ENCODE results near the gene RIPOR3. TPM values are rescaled to one million over a fixed set of nuclear protein-coding genes. Genes with fewer than 3 reads are reported as not detected.
A peak's percentile ranks its signal among the peaks of the same experiment; 100 is the strongest.

RIPOR3 gene
- total RNA-seq, 2 donors from 2014 or later = 0.46 to 1.4 TPM

DNA sequence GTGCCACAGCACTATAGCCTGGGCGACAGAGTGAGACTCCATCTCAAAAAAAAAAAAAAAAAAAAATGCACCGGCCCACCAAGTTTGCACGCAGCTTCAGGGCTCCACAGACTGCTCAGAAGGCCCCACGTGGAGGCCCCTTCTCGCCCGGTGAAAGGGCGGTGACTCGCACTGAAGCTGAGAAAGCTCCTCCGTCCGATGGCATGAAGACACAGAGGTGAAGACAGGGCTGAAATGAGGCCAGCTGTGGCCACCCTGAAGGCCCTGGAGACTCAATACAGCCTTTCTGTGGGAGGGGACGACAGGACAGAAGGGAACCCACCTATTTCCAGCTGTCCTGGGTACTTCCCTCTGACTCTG, 97.1 kb downstream of the RIPOR3 start:
- H3K9me3 Mint-ChIP-seq = peaks cover 1% of the 10 kb centered on the region
- H3K4me3 Mint-ChIP-seq = no peak overlapping the region
- TF ChIP-seq, protein P1, sequence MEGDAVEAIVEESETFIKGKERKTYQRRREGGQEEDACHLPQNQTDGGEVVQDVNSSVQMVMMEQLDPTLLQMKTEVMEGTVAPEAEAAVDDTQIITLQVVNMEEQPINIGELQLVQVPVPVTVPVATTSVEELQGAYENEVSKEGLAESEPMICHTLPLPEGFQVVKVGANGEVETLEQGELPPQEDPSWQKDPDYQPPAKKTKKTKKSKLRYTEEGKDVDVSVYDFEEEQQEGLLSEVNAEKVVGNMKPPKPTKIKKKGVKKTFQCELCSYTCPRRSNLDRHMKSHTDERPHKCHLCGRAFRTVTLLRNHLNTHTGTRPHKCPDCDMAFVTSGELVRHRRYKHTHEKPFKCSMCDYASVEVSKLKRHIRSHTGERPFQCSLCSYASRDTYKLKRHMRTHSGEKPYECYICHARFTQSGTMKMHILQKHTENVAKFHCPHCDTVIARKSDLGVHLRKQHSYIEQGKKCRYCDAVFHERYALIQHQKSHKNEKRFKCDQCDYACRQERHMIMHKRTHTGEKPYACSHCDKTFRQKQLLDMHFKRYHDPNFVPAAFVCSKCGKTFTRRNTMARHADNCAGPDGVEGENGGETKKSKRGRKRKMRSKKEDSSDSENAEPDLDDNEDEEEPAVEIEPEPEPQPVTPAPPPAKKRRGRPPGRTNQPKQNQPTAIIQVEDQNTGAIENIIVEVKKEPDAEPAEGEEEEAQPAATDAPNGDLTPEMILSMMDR (conservative IDR thresholded peaks at IDR 0.05) = no peak
- Histone ChIP-seq H3K9me3 (ENCODE audit: control insufficient read depth, low read length) (no peaks in the 10 kb centered on the region), H3K4me1 (ENCODE audit: control insufficient read depth, insufficient read depth, low read length) (no peaks in the 10 kb centered on the region), H3K36me3 (ENCODE audit: control insufficient read depth, insufficient read depth, low read length) (no peaks in the 10 kb centered on the region), H3K4me3 (ENCODE audit: low read length) (no peak overlapping the region), H3K27me3 (ENCODE audit: control insufficient read depth, insufficient read depth, low read length, poor library complexity, severe bottlenecking) (no peaks in the 10 kb centered on the region), H3K9ac (ENCODE audit: extremely low read depth, low read length, poor library complexity, severe bottlenecking) (no peak overlapping the region), H3K27ac (ENCODE audit: low read depth, low read length) (no peak overlapping the region)
- peaks cover 5% of the 10 kb centered on the region for H3K36me3 Mint-ChIP-seq (ENCODE audit: low read depth)
- DNase-seq = no peak
- WGBS, 2 experiments (ENCODE audit: insufficient coverage in 1 of 2, insufficient read length in 1 of 2) = 83 to 95% methylated on average over 9 to 11 of the region's 11 CpGs
- H3K27ac Mint-ChIP-seq = no peak overlapping the region
- peaks cover 4% of the 10 kb centered on the region for H3K4me1 Mint-ChIP-seq
- peaks cover 4% of the 10 kb centered on the region for H3K27me3 Mint-ChIP-seq (ENCODE audit: insufficient read depth)

DNA sequence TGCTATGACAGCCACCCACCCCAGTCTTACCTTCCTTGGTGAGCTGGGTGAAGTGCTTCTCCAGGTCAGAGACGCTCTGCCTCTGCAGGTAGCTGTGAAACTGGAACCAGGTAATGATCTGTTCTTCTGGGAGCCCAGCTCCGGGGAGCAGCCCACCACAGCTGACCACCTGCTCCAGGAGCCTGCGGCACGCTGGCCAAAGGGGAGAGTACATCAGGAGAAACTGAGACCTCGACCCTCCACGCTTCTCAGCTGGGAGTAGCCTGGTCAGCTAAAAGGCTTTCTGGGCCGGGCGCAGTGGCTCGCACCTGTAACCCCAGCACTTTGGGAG, 98.4 kb downstream of the RIPOR3 start:
- H3K4me3 ChIP-seq (ENCODE audit: low read length) = no peak overlapping the region
- H3K9ac ChIP-seq (ENCODE audit: extremely low read depth, low read length, poor library complexity, severe bottlenecking) = no peak overlapping the region
- peaks cover 10% of the 10 kb centered on the region for H3K36me3 Mint-ChIP-seq (ENCODE audit: low read depth)
- H3K4me3 Mint-ChIP-seq = no peak overlapping the region
- TF ChIP-seq, protein P1 (conservative IDR thresholded peaks at IDR 0.05) = no peak
- no peak overlapping the region for H3K27ac ChIP-seq (ENCODE audit: low read depth, low read length)
- no peaks in the 10 kb centered on the region for H3K4me1 ChIP-seq (ENCODE audit: control insufficient read depth, insufficient read depth, low read length)
- H3K27ac Mint-ChIP-seq = no peak overlapping the region
- DNase-seq = peak; percentile 39
- 92% methylated on average over 5 to 9 of the region's 9 CpGs for whole genome bisulfite sequencing, 2 experiments (ENCODE audit: insufficient coverage in 1 of 2, insufficient read length in 1 of 2)
- peaks cover 4% of the 10 kb centered on the region for H3K27me3 Mint-ChIP-seq (ENCODE audit: insufficient read depth)
- H3K36me3 ChIP-seq (ENCODE audit: control insufficient read depth, insufficient read depth, low read length) = peaks cover under 1% of the 10 kb centered on the region
- H3K27me3 ChIP-seq (ENCODE audit: control insufficient read depth, insufficient read depth, low read length, poor library complexity, severe bottlenecking) = no peaks in the 10 kb centered on the region
- H3K9me3 Mint-ChIP-seq = no peaks in the 10 kb centered on the region
- peaks cover 4% of the 10 kb centered on the region for H3K4me1 Mint-ChIP-seq
- no peaks in the 10 kb centered on the region for H3K9me3 ChIP-seq (ENCODE audit: control insufficient read depth, low read length)

DNA sequence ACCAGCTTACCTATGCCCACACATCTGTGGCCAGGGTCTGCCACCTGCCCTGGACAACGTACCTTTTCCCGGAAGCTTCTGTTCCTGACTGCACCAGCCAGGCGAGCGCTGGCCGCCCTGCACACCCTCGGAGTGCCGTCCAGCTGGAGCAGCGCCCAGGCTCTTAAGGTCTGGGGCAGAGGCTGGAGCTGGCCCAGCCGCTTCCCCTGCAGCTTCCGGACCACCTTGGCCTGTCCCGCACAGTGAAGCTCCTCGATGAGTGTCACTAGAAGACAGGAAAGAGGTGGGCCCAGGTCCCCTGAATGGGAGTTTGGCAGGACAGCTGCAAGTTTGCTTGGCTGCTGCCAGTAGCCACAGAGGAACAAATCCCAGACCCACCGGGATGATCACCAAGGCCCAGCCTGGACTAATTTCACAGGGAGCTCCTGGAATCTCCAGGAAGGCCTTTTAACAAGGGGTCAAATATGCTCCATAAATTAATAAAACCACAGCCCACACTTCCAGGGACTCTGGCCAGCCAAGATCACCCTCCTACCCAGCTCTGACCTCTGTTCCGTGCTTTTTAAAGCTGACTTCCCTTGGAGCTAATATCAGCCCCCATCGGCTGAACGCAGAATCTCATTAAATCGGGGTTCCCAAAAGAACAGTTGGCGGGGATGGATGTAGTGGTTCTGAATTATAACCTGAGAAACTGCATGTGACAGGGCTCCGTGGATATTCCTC, 98.9 kb downstream of the RIPOR3 start:
- peaks cover 4% of the 10 kb centered on the region for H3K36me3 ChIP-seq (ENCODE audit: control insufficient read depth, insufficient read depth, low read length)
- H3K4me1 Mint-ChIP-seq = peaks cover 4% of the 10 kb centered on the region
- no peak overlapping the region for H3K4me3 Mint-ChIP-seq
- no peak overlapping the region for H3K4me3 ChIP-seq (ENCODE audit: low read length)
- no peaks in the 10 kb centered on the region for H3K4me1 ChIP-seq (ENCODE audit: control insufficient read depth, insufficient read depth, low read length)
- H3K27me3 ChIP-seq (ENCODE audit: control insufficient read depth, insufficient read depth, low read length, poor library complexity, severe bottlenecking) = no peaks in the 10 kb centered on the region
- DNase-seq = no peak
- no peak overlapping the region for H3K27ac Mint-ChIP-seq
- TF ChIP-seq, protein P1 (conservative IDR thresholded peaks at IDR 0.05) = no peak
- H3K27ac ChIP-seq (ENCODE audit: low read depth, low read length) = peak overlapping the region; percentile 38
- peaks cover 12% of the 10 kb centered on the region for H3K36me3 Mint-ChIP-seq (ENCODE audit: low read depth)
- no peak overlapping the region for H3K9ac ChIP-seq (ENCODE audit: extremely low read depth, low read length, poor library complexity, severe bottlenecking)
- no peaks in the 10 kb centered on the region for H3K9me3 Mint-ChIP-seq
- H3K9me3 ChIP-seq (ENCODE audit: control insufficient read depth, low read length) = no peaks in the 10 kb centered on the region
- H3K27me3 Mint-ChIP-seq (ENCODE audit: insufficient read depth) = peaks cover 4% of the 10 kb centered on the region
- 92 to 95% methylated on average over 11 to 19 of the region's 19 CpGs for WGBS, 2 experiments (ENCODE audit: insufficient coverage in 1 of 2, insufficient read length in 1 of 2)
